ENCODE data around the gene DDAH2. TPM values are rescaled to one million over a fixed set of nuclear protein-coding genes. Genes with fewer than 3 reads are reported as not detected.
A peak's percentile ranks its signal among the peaks of the same experiment; 100 is the strongest.

Gene DDAH2
- total RNA-seq, 2 experiments from 2014 or later: 3.0 to 3.3 TPM

- Mint-ChIP-seq H3K4me1 (ENCODE audit: low read depth) (peaks cover 84% of the 10 kb centered on the region), H3K27me3 (no peaks in the 10 kb centered on the region), H3K27ac (peak overlapping the region; percentile 85), H3K4me3 (peak overlapping the region; percentile 90), H3K36me3 (ENCODE audit: low read depth) (peaks cover 64% of the 10 kb centered on the region), H3K9me3 (no peaks in the 10 kb centered on the region)
- intact Hi-C loops (cut with DNase I, micrococcal nuclease): no loop called here
- Histone ChIP-seq H3K9me3 (ENCODE audit: control insufficient read depth in 1 of 2, insufficient read depth in 1 of 2, low read length in 2 of 2) (no peaks in the 10 kb centered on the region), H3K27me3 (ENCODE audit: control insufficient read depth in 1 of 2, insufficient read depth in 2 of 2, low read length in 2 of 2) (no peaks in the 10 kb centered on the region), H3K27ac (ENCODE audit: low read depth in 1 of 2, low read length in 2 of 2) (peak overlapping the region; percentile 89 to 90), H3K36me3 (ENCODE audit: insufficient read depth, low read length) (peaks cover 39% of the 10 kb centered on the region), H3K4me3 (ENCODE audit: low read length) (peak overlapping the region; percentile 75), H3K4me1 (ENCODE audit: insufficient read depth, low read length) (peaks cover 73% of the 10 kb centered on the region)
- ChIA-PET CTCF (interaction anchor here (2.0 kb wide), 1 partner anchor 35 kb away, joined by 4 read pairs; no protein-coding TSS in a partner anchor), POLR2A (interaction anchor here (0.5 to 1.9 kb wide), 3 partner anchors 80 to 1120 kb away, joined by 4 to 12 read pairs (median 5); partner anchors contain the start of genes HSPA1A and HSPA1L)
- TF ChIP-seq CTCF (IDR thresholded peaks at IDR 0.05): no peak
- DNase-seq (no peak), ATAC-seq (ENCODE audit: poor library complexity) (no peak)
These were observed 5.2 kb upstream of the DDAH2 start for GRCh38 chr6:31734247-31734820.

DNA sequence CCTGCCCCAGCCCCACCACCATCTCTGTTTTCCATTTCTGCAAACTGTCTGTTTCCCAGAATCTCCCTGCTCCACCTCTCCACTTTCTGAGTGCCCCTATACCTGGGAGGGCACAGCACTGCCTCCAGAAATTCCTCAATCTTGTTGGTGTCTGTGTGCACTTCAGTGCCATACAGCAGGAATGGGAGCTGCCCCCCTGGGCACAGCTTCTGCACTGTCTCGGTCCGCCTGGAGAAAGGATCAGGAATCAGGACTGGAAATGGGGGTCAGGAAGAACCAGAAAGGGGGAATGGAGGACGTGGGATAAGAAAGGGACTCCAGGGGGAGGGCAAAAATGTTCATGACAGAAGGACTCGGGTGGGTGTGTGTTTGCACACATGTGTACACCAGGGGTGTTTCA, 4.6 kb upstream of the DDAH2 start:
- Mint-ChIP-seq H3K4me3 (peak overlapping the region; percentile 71), H3K36me3 (ENCODE audit: low read depth) (peaks cover 65% of the 10 kb centered on the region), H3K27ac (peak overlapping the region; percentile 85), H3K9me3 (no peaks in the 10 kb centered on the region), H3K4me1 (ENCODE audit: low read depth) (peaks cover 83% of the 10 kb centered on the region), H3K27me3 (no peaks in the 10 kb centered on the region)
- H3K27me3 ChIP-seq (ENCODE audit: control insufficient read depth in 1 of 2, insufficient read depth in 2 of 2, low read length in 2 of 2): no peaks in the 10 kb centered on the region
- ATAC-seq (ENCODE audit: poor library complexity) (no peak), DNase-seq (no peak)
- H3K4me3 ChIP-seq (ENCODE audit: low read length): no peak overlapping the region
- POLR2A ChIA-PET: no interaction called here
- peaks cover 73% of the 10 kb centered on the region for H3K4me1 ChIP-seq (ENCODE audit: insufficient read depth, low read length)
- intact Hi-C loops (cut with DNase I, micrococcal nuclease): no loop called here
- CTCF ChIA-PET: interaction anchor here (2.0 kb wide), 1 partner anchor 36 kb away, joined by 4 read pairs; no protein-coding TSS in a partner anchor
- no peak for TF ChIP-seq CTCF (IDR thresholded peaks at IDR 0.05)
- H3K9me3 ChIP-seq (ENCODE audit: control insufficient read depth in 1 of 2, insufficient read depth in 1 of 2, low read length in 2 of 2): no peaks in the 10 kb centered on the region
- peaks cover 39% of the 10 kb centered on the region for H3K36me3 ChIP-seq (ENCODE audit: insufficient read depth, low read length)
- H3K27ac ChIP-seq (ENCODE audit: low read depth in 1 of 2, low read length in 2 of 2): peak overlapping the region; percentile 89 to 90

GRCh38 chr6:31732029-31732428, 2.9 kb upstream of the DDAH2 start:
- no peaks in the 10 kb centered on the region for H3K9me3 ChIP-seq (ENCODE audit: control insufficient read depth in 1 of 2, insufficient read depth in 1 of 2, low read length in 2 of 2)
- DNase-seq (no peak), ATAC-seq (ENCODE audit: poor library complexity) (no peak)
- H3K27ac ChIP-seq (ENCODE audit: low read depth in 1 of 2, low read length in 2 of 2): no peak overlapping the region
- ChIA-PET POLR2A (interaction anchor here (0.8 to 1.8 kb wide), 3 partner anchors 29 to 96 kb away, joined by 3 to 6 read pairs (median 4); partner anchors contain the start of genes ABHD16A and HSPA1B), CTCF (interaction anchor here (0.9 kb wide), 1 partner anchor 59 kb away, joined by 3 read pairs; no protein-coding TSS in a partner anchor)
- H3K4me1 ChIP-seq (ENCODE audit: insufficient read depth, low read length): peaks cover 73% of the 10 kb centered on the region
- no peaks in the 10 kb centered on the region for H3K27me3 ChIP-seq (ENCODE audit: control insufficient read depth in 1 of 2, insufficient read depth in 2 of 2, low read length in 2 of 2)
- H3K27me3 Mint-ChIP-seq: no peaks in the 10 kb centered on the region
- H3K9me3 Mint-ChIP-seq: no peaks in the 10 kb centered on the region
- H3K27ac Mint-ChIP-seq: peak overlapping the region; percentile 51
- peaks cover 76% of the 10 kb centered on the region for H3K4me1 Mint-ChIP-seq (ENCODE audit: low read depth)
- H3K36me3 Mint-ChIP-seq (ENCODE audit: low read depth): peaks cover 65% of the 10 kb centered on the region
- peak overlapping the region; percentile 62 for H3K4me3 Mint-ChIP-seq
- no peak for TF ChIP-seq CTCF (IDR thresholded peaks at IDR 0.05)
- H3K4me3 ChIP-seq (ENCODE audit: low read length): no peak overlapping the region
- peaks cover 39% of the 10 kb centered on the region for H3K36me3 ChIP-seq (ENCODE audit: insufficient read depth, low read length)
- intact Hi-C loops (cut with DNase I, micrococcal nuclease): no loop called here

Data from CD4-positive, alpha-beta T cell (primary cell).